Natural killer cell (primary cell): ENCODE data around the gene DGKD. TPM values are rescaled to one million over a fixed set of nuclear protein-coding genes. Genes with fewer than 3 reads are reported as not detected.

Experiments used
- ATAC-seq, 3 donors: fragments of 150-1000 bp in 2 of 3; fragments of 200-7000 bp in 1 of 3; cut with Tn5 transposase; 1 replicate in 1 of 3; 2 replicates in 2 of 3; pipeline ENCODE4 v1.10.0; 2021; ENCODE audit warnings: mild to moderate bottlenecking in 2 of 3, moderate library complexity in 2 of 3
- DNase-seq, 2 donors: peaks; one replicate each; pipeline versions ENCODE4 v3.0.0 to v3.0.0-alpha.2; 2013 to 2021; ENCODE audit warnings: mixed read lengths in 1 of 2
- H3K27ac ChIP-seq: one replicate; pipeline ENCODE4 v1.5.1; 2013; ENCODE audit warnings: mild to moderate bottlenecking, low read length
- H3K27me3 ChIP-seq: one replicate; pipeline ENCODE4 v1.6.1; 2013; ENCODE audit warnings: low read length; ENCODE audit not compliant: control insufficient read depth, insufficient read depth
- H3K36me3 ChIP-seq: one replicate; pipeline ENCODE4 v1.6.1; 2013; ENCODE audit warnings: low read length; ENCODE audit not compliant: control insufficient read depth, insufficient read depth
- H3K4me1 ChIP-seq: one replicate; pipeline ENCODE4 v1.6.1; 2013; ENCODE audit warnings: low read length; ENCODE audit not compliant: control insufficient read depth, insufficient read depth
- H3K4me3 ChIP-seq: one replicate; pipeline ENCODE4 v1.5.1; 2013; ENCODE audit warnings: low read length
- H3K9me3 ChIP-seq: one replicate; pipeline ENCODE4 v1.6.1; 2013; ENCODE audit warnings: low read length; ENCODE audit not compliant: control insufficient read depth, insufficient read depth
- H3K27ac Mint-ChIP-seq, 2 donors: one replicate each; pipeline ENCODE4 v1.8.0; 2022; ENCODE audit warnings: mild to moderate bottlenecking in 2 of 2, mixed read lengths in 2 of 2, moderate library complexity in 1 of 2
- H3K27me3 Mint-ChIP-seq, 2 donors: one replicate each; pipeline ENCODE4 v1.8.0; 2022; ENCODE audit warnings: low read depth in 2 of 2, mixed read lengths in 2 of 2
- H3K36me3 Mint-ChIP-seq: one replicate; pipeline ENCODE4 v1.8.0; 2022; ENCODE audit warnings: mixed read lengths
- H3K4me1 Mint-ChIP-seq, 2 donors: one replicate each; pipeline ENCODE4 v1.8.0; 2022; ENCODE audit warnings: mixed read lengths in 2 of 2
- H3K4me3 Mint-ChIP-seq: one replicate; pipeline ENCODE4 v1.8.0; 2022; ENCODE audit warnings: mild to moderate bottlenecking, moderate library complexity, mixed read lengths
- H3K9me3 Mint-ChIP-seq, 2 donors: one replicate each; pipeline ENCODE4 v1.8.0; 2022; ENCODE audit warnings: mixed read lengths in 2 of 2
- WGBS: methylation state at CpG from one replicate; pipeline ENCODE4 v1.1.7; 2013; ENCODE audit warnings: missing lambda C conversion rate; ENCODE audit not compliant: insufficient coverage; 5-methylcytosine and 5-hydroxymethylcytosine counted together
- intact Hi-C: fragments of 100-400 bp; cut with micrococcal nuclease; formaldehyde crosslinking; loops from one replicate; pipeline ENCODE4 v1.14.2; 2022
- total RNA-seq, 4 donors: library from RNA; stranded (reverse); fragments of 120-200 nt in 1 of 4; gene quantifications; one replicate each; pipeline versions ENCODE4 v1.2.3 to v1.2.4, GENCODE V29; 2013 to 2022
- TF ChIP-seq, protein P1 (sequence below): fragments of 200-600 bp; IDR thresholded peaks from one replicate; pipeline ENCODE4 v1.8.0; 2022; ENCODE audit warnings: antibody characterized with exemption

Gene DGKD
- total RNA-seq, 3 donors from 2014 or later (not counting 1 experiment from before 2014, with no cell fraction given), result 299 to 456 (median 329) TPM

DNA sequence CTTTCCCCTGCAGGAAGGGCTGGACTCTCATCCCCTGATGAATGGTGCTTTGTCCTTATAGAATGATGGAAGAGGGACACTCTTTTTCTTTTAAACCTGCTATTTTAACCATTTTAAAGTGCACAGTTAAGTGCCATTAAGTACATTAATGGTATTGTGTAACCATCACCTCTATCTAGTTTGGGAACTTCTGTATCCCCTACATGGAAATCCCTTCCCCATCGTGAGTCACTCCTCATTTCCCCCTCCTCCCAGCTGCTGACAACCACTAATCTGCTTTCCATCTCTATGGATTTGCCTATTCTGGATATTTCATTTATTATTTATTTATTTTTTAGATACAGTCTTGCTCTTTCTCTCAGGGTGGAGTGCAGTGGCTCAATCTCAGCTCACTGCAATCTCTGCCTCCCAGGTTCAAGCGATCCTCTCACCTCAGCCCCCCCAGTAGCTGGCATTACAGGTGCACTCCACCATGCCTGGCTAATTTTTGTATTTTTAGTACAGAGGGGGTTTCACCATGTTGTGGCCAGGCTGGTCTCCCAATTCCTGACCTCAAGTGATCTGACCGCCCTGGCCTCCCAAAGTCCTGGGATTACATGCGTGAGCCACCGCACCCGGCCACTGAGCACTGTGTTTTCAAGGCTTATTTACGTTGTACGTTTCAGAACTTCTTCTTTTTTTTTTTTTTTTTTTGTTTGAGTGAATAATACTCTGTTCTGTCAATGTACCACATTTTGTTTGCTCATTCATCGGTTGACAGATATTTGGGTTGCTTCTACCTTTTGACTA is 15.8 kb downstream of the DGKD start:
- Histone ChIP-seq H3K9me3 (no peaks in the 10 kb centered on the region), H3K27ac (no peak overlapping the region), H3K4me1 (peaks cover 28% of the 10 kb centered on the region), H3K4me3 (no peak overlapping the region), H3K27me3 (no peaks in the 10 kb centered on the region), H3K36me3 (peaks cover 25% of the 10 kb centered on the region)
- ATAC-seq (peak in 1 of 3 donors; percentile 35), DNase-seq (no peak)
- peak overlapping the region; percentile 19 for H3K4me3 Mint-ChIP-seq
- TF ChIP-seq, protein P1, sequence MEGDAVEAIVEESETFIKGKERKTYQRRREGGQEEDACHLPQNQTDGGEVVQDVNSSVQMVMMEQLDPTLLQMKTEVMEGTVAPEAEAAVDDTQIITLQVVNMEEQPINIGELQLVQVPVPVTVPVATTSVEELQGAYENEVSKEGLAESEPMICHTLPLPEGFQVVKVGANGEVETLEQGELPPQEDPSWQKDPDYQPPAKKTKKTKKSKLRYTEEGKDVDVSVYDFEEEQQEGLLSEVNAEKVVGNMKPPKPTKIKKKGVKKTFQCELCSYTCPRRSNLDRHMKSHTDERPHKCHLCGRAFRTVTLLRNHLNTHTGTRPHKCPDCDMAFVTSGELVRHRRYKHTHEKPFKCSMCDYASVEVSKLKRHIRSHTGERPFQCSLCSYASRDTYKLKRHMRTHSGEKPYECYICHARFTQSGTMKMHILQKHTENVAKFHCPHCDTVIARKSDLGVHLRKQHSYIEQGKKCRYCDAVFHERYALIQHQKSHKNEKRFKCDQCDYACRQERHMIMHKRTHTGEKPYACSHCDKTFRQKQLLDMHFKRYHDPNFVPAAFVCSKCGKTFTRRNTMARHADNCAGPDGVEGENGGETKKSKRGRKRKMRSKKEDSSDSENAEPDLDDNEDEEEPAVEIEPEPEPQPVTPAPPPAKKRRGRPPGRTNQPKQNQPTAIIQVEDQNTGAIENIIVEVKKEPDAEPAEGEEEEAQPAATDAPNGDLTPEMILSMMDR, result no peak
- no peaks in the 10 kb centered on the region for H3K9me3 Mint-ChIP-seq
- intact Hi-C loops, result no loop called here
- peak overlapping the region; percentile 76 to 87 for H3K27ac Mint-ChIP-seq
- H3K36me3 Mint-ChIP-seq, result peaks cover 8% of the 10 kb centered on the region
- H3K27me3 Mint-ChIP-seq, result no peaks in the 10 kb centered on the region
- H3K4me1 Mint-ChIP-seq, result peaks cover 67 to 69% of the 10 kb centered on the region in 2 donors
- 74% methylated on average over 8 of the region's 9 CpGs for WGBS

DNA sequence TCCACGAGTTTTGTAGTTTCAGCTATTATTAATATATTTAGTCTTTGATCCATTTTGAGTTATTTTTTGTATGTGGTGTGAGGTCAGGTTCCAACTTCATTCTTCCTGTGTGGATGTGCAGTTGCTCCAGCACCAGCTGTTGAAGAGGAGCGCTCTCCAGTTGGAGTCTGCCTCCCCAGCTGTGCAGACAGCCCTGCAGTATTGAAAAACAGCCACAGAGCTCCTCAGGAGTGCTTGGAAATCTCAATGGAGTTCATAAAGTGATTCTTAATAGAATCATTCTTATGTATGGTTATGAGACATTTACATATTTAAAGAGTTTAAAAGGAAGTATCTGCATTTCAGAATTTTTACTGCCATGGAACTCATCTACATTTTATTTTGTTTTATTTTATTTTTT is 17.3 kb downstream of the DGKD start:
- H3K4me1 Mint-ChIP-seq, result peaks cover 67 to 68% of the 10 kb centered on the region in 2 donors

DNA sequence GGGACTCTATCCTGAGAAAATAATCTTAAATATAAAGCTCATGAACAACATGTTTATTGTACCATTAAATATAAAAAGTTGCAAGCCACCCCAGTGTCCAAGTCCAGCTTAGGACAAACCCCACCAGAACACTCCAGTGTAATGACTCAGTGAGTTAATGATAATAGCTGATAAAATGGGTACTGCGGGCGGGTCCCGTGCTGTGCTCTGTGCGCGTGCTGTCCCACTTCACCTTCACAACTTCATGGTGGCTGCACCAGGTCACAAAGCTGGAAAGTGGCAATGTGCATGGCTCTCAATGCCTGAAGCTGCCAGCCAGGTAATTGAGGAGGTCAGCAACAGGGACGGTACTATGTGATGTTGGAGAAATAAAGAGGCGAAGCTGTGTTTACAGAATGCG is 18.6 kb downstream of the DGKD start:
- Histone ChIP-seq H3K27me3 (no peaks in the 10 kb centered on the region), H3K4me1 (peaks cover 15% of the 10 kb centered on the region), H3K36me3 (peaks cover 38% of the 10 kb centered on the region), H3K9me3 (no peaks in the 10 kb centered on the region), H3K4me3 (no peak overlapping the region), H3K27ac (no peak overlapping the region)
- WGBS, result 98% methylated on average over 8 of the region's 8 CpGs
- Mint-ChIP-seq H3K4me1 (peaks cover 60 to 61% of the 10 kb centered on the region in 2 donors), H3K36me3 (peaks cover 15% of the 10 kb centered on the region), H3K9me3 (no peaks in the 10 kb centered on the region), H3K27ac (peak overlapping the region; percentile 31 to 87), H3K4me3 (no peak overlapping the region), H3K27me3 (no peaks in the 10 kb centered on the region)
- ATAC-seq (no peak), DNase-seq (no peak)
- intact Hi-C loops, result no loop called here
- TF ChIP-seq, protein P1, result no peak

More for the DNA sequence above, 17.3 kb downstream of the DGKD start:
- WGBS, result 100% methylated on average over 1 of the region's 2 CpGs
- no peak overlapping the region for H3K27ac ChIP-seq
- TF ChIP-seq, protein P1, result no peak
- peaks cover 19% of the 10 kb centered on the region for H3K4me1 ChIP-seq
- no peaks in the 10 kb centered on the region for H3K27me3 ChIP-seq
- H3K9me3 ChIP-seq, result no peaks in the 10 kb centered on the region
- Mint-ChIP-seq H3K36me3 (peaks cover 8% of the 10 kb centered on the region), H3K27me3 (no peaks in the 10 kb centered on the region), H3K4me3 (no peak overlapping the region), H3K27ac (peak overlapping the region in 1 of 2 donors; percentile 87), H3K9me3 (no peaks in the 10 kb centered on the region)
- ATAC-seq (no peak), DNase-seq (no peak)
- no peak overlapping the region for H3K4me3 ChIP-seq
- peaks cover 30% of the 10 kb centered on the region for H3K36me3 ChIP-seq
- intact Hi-C loops, result no loop called here
